Endothelial cell of umbilical vein (primary cell): ENCODE results near the gene ATP9B.

Experiments used
- CTCF ChIP-seq, 2 donors: IDR thresholded peaks; 1 replicate in 1 of 2; 2 replicates in 1 of 2; pipeline ENCODE4 v1.5.1; 2011; ENCODE audit warnings: low read length in 2 of 2, mild to moderate bottlenecking in 2 of 2, moderate library complexity in 2 of 2, control low read depth in 1 of 2, inconsistent platforms in 1 of 2, low read depth in 1 of 2; ENCODE audit not compliant: insufficient read depth in 1 of 2; ENCODE audit errors: extremely low read depth in 1 of 2
- EZH2 ChIP-seq: IDR thresholded peaks from 2 replicates; pipeline ENCODE4 v1.6.1; 2012; ENCODE audit warnings: borderline replicate concordance, low read depth, mild to moderate bottlenecking, moderate library complexity, low read length, inconsistent platforms; ENCODE audit not compliant: severe bottlenecking
- MAX ChIP-seq: IDR thresholded peaks from 2 replicates; pipeline ENCODE4 v1.6.1; 2011; ENCODE audit not compliant: insufficient read depth, insufficient read length
- MYC ChIP-seq: IDR thresholded peaks from one replicate; pipeline ENCODE4 v1.6.1; 2011; ENCODE audit warnings: mild to moderate bottlenecking, low read depth, low read length
- POLR2A ChIP-seq: IDR thresholded peaks from 2 replicates; pipeline ENCODE4 v1.6.1; 2012; ENCODE audit warnings: low read depth, mild to moderate bottlenecking, control low read depth, low read length
- POLR2AphosphoS5 ChIP-seq: IDR thresholded peaks from 2 replicates; pipeline ENCODE4 v1.6.1; 2012; ENCODE audit warnings: low read depth, mild to moderate bottlenecking, control low read depth, low read length, moderate library complexity; ENCODE audit not compliant: insufficient read depth

GRCh38 chr18:79214056-79214455 is 144.9 kb downstream of the ATP9B start:
- TF ChIP-seq CTCF (IDR thresholded peaks at IDR 0.05; ENCODE audit: extremely low read depth in 1 of 2, insufficient read depth in 1 of 2, low read depth in 1 of 2, low read length in 2 of 2) (no peak), POLR2AphosphoS5 (no peak), POLR2A (no peak), MYC (no peak), EZH2 (no peak), MAX (no peak)
